A673 (cell line): ENCODE data around the gene AEN.

Source experiments
- EZH2 ChIP-seq: fragments of 200-600 bp; sonication (generic); IDR thresholded peaks from 2 replicates; pipeline ENCODE4 v1.6.1; 2017; ENCODE audit warnings: borderline replicate concordance, low read depth, mild to moderate bottlenecking, mixed read lengths, antibody characterized with exemption, low read length; ENCODE audit not compliant: poor library complexity, severe bottlenecking
- TF ChIP-seq, protein P1 (sequence below): fragments of 300-800, 200-600 bp; sonication (generic); conservative IDR thresholded peaks from 2 replicates; pipeline ENCODE4 v1.5.1; 2017; ENCODE audit warnings: low read depth, mild to moderate bottlenecking, antibody characterized with exemption, low read length, moderate library complexity, mixed read lengths

DNA sequence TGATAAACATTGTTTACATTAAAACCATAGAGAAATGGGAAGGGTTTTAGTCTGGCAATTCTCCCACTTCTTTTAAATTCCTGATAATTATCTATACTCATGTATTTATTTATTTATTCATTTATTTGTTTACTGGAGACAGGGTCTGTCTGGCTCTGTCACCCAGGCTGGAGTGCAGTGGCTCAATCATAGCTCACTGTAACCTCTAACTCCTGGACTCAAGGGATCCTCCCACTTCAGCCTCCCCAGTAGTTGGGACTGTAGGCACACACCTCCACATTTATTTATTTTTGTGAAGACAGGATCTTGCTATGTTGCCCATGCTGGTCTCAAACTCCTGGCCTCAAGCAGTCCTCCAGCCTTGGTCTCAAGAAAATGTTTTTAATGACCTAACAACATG is 2.5 kb upstream of the AEN start:
- TF ChIP-seq, protein P1, sequence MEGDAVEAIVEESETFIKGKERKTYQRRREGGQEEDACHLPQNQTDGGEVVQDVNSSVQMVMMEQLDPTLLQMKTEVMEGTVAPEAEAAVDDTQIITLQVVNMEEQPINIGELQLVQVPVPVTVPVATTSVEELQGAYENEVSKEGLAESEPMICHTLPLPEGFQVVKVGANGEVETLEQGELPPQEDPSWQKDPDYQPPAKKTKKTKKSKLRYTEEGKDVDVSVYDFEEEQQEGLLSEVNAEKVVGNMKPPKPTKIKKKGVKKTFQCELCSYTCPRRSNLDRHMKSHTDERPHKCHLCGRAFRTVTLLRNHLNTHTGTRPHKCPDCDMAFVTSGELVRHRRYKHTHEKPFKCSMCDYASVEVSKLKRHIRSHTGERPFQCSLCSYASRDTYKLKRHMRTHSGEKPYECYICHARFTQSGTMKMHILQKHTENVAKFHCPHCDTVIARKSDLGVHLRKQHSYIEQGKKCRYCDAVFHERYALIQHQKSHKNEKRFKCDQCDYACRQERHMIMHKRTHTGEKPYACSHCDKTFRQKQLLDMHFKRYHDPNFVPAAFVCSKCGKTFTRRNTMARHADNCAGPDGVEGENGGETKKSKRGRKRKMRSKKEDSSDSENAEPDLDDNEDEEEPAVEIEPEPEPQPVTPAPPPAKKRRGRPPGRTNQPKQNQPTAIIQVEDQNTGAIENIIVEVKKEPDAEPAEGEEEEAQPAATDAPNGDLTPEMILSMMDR, result no peak
- no peak for TF ChIP-seq EZH2
